GM12878 (cell line): Measurements from ENCODE around the gene PRDM1. TPM values are rescaled to one million over a fixed set of nuclear protein-coding genes. Genes with fewer than 3 reads are reported as not detected.

Experiments used
- ATAC-seq: fragments of 200-7000 bp; cut with Tn5 transposase; 3 replicates; pipeline ENCODE4 v1.9.1; 2020; ENCODE audit warnings: mild to moderate bottlenecking, moderate library complexity
- BruUV-seq: library from RNA; stranded (reverse); fragments of 400-500 nt; replicated peaks from 2 replicates; lab custom pipeline; 2021; lab: Mats Ljungman, UMichigan
- CTCF ChIA-PET: fragments of 300-600 bp; sonication (Branson Sonifier 250); formaldehyde crosslinking; extraction: SDS; loops from one replicate; lab custom pipeline; 2021; ENCODE audit warnings: inconsistent platforms; lab: Yijun Ruan, JAX
- POLR2A ChIA-PET: fragments of 350-600 bp; formaldehyde crosslinking; extraction: SDS; loops from one replicate; lab custom pipeline; 2021; ENCODE audit warnings: inconsistent platforms; lab: Charles Lee
- RAD21 ChIA-PET: fragments of 300-600 bp; sonication (Branson Sonifier 250); formaldehyde crosslinking; loops from one replicate; lab custom pipeline; 2023; ENCODE audit warnings: antibody characterized with exemption; ENCODE audit not compliant: unreplicated experiment; lab: Charles Lee
- SMC1A ChIA-PET: fragments of 300-600 bp; sonication (Branson Sonifier 250); formaldehyde crosslinking; loops from one replicate; lab custom pipeline; 2023; ENCODE audit not compliant: unreplicated experiment, uncharacterized antibody; lab: Charles Lee
- DNase-seq: peaks from one replicate; pipeline ENCODE4 v3.0.0-alpha.2; 2011; ENCODE audit warnings: low read depth, low spot score
- FAIRE-seq: peaks from 3 replicates; lab custom pipeline; 2011; peaks lifted over from hg19 to GRCh38; lab: Jason Lieb, UNC
- H2AFZ ChIP-seq: 2 replicates; pipeline ENCODE4 v1.6.0; 2011; ENCODE audit warnings: low read depth, low read length, control low read depth; ENCODE audit not compliant: control insufficient read depth
- H3K27ac ChIP-seq: 2 replicates; pipeline ENCODE4 v1.5.1; 2011; ENCODE audit warnings: control low read depth; ENCODE audit not compliant: control insufficient read depth, insufficient read depth
- H3K27me3 ChIP-seq, 2 experiments: replicated peaks in 1 of 2; 2 replicates each; pipeline versions ENCODE4 v1.6.0 to v1.6.1; 2011; ENCODE audit warnings: low read length in 1 of 2; ENCODE audit not compliant: control insufficient read depth in 2 of 2, insufficient read depth in 2 of 2
- H3K36me3 ChIP-seq, 2 experiments: 2 replicates each; pipeline ENCODE4 v1.5.1; 2011; ENCODE audit warnings: low read length in 1 of 2; ENCODE audit not compliant: control insufficient read depth in 2 of 2, insufficient read depth in 2 of 2
- H3K4me1 ChIP-seq: 2 replicates; pipeline ENCODE4 v1.6.1; 2011; ENCODE audit warnings: mild to moderate bottlenecking, low read length, moderate library complexity, mixed read lengths; ENCODE audit not compliant: control insufficient read depth, insufficient read depth
- H3K4me2 ChIP-seq: 2 replicates; pipeline ENCODE4 v1.6.0; 2011; ENCODE audit warnings: control low read depth; ENCODE audit not compliant: control insufficient read depth, insufficient read depth
- H3K4me3 ChIP-seq: fragments of 200-600 bp; sonication (generic); 2 replicates; pipeline ENCODE4 v1.5.1; 2016
- H3K79me2 ChIP-seq: 2 replicates; pipeline ENCODE4 v1.6.0; 2011; ENCODE audit warnings: low read length; ENCODE audit not compliant: control insufficient read depth, insufficient read depth
- H3K9ac ChIP-seq: 2 replicates; pipeline ENCODE4 v1.8.0; 2011; ENCODE audit warnings: low read length, control low read depth, mixed read lengths; ENCODE audit not compliant: control insufficient read depth, insufficient read depth
- H3K9me3 ChIP-seq: replicated peaks from 3 replicates; pipeline ENCODE4 v1.5.1; 2011; ENCODE audit warnings: mild to moderate bottlenecking, low read length; ENCODE audit not compliant: control insufficient read depth, insufficient read depth
- H4K20me1 ChIP-seq: 2 replicates; pipeline ENCODE4 v1.6.0; 2011; ENCODE audit not compliant: control insufficient read depth, insufficient read depth
- BMI1 ChIP-seq: fragments of 450-650 bp; IDR thresholded peaks from 2 replicates; pipeline ENCODE4 v1.6.1; 2016; ENCODE audit warnings: mild to moderate bottlenecking, moderate library complexity, borderline replicate concordance
- DPF2 ChIP-seq: fragments of 450-650 bp; IDR thresholded peaks from 2 replicates; pipeline ENCODE4 v1.6.1; 2017; ENCODE audit warnings: mild to moderate bottlenecking
- FOXK2 ChIP-seq: fragments of 450-650 bp; IDR thresholded peaks from 2 replicates; pipeline ENCODE4 v1.6.1; 2017; ENCODE audit warnings: mild to moderate bottlenecking, moderate library complexity
- POLR2AphosphoS5 ChIP-seq: IDR thresholded peaks from 2 replicates; pipeline ENCODE4 v1.6.1; 2011; ENCODE audit warnings: mild to moderate bottlenecking, low read length, inconsistent platforms
- RELA ChIP-seq: fragments of 450-650 bp; IDR thresholded peaks from 2 replicates; pipeline ENCODE4 v1.8.0; 2014; ENCODE audit warnings: borderline replicate concordance; ENCODE audit not compliant: partially characterized antibody
- SPI1 ChIP-seq: IDR thresholded peaks from 2 replicates; pipeline ENCODE4 v1.6.1; 2011; ENCODE audit warnings: low read depth, mild to moderate bottlenecking, low read length, moderate library complexity, borderline replicate concordance; ENCODE audit not compliant: insufficient read depth
- WGBS: methylation state at CpG from one replicate; pipeline ENCODE4 v1.1.6; 2016; ENCODE audit warnings: low lambda C conversion rate; ENCODE audit not compliant: insufficient replicate concordance, insufficient coverage; ENCODE audit errors: missing lambda C conversion rate; 5-methylcytosine and 5-hydroxymethylcytosine counted together
- in situ Hi-C: fragments of 300-500 bp; cut with MboI; formaldehyde crosslinking; loops from 9 replicates; pipeline ENCODE4 v1.14.3; 2018; ENCODE audit warnings: mixed read lengths
- intact Hi-C: fragments of 100-400 bp; cut with micrococcal nuclease; formaldehyde crosslinking; loops from one replicate; pipeline ENCODE4 v1.14.2; 2022; ENCODE audit not compliant: unreplicated experiment
- polyA plus RNA-seq, 11 experiments: library from polyadenylated mRNA; depleted of rRNA in 4 of 11; unstranded in 6 of 11; stranded (reverse) in 5 of 11; fragments of >200 nt; fragmentation: Nextera tagmentation in 4 of 11; fragmentation: Illumina TruSeq in 1 of 11; extraction: Ambion mirVana in 4 of 11; extraction: Trizol in 1 of 11; gene quantifications; 1 replicate in 1 of 11; 2 replicates in 10 of 11; pipeline versions ENCODE4 v1.2.1 to v1.2.3, GENCODE V29; 2011 to 2016; ENCODE audit warnings: inconsistent platforms in 2 of 11, missing spikeins in 2 of 11, low read depth in 1 of 11
- total RNA-seq, 4 experiments: library from RNA; depleted of rRNA in 3 of 4; stranded (reverse); fragments of >200 nt in 3 of 4; fragmentation: Illumina TruSeq in 1 of 4; extraction: Trizol in 1 of 4; gene quantifications; 2 replicates each; pipeline versions ENCODE4 v1.2.1 to v1.2.3, GENCODE V29; 2013 to 2021

Gene PRDM1
- total and polyA plus RNA-seq, 10 of the 15 experiments (the other 5 are each of a cell fraction or from before 2014, with no cell fraction given), result 1.9 to 15.8 (median 4.1) TPM

- Histone ChIP-seq H3K4me3 (no peak overlapping the region), H3K4me1 (peaks cover 37% of the 10 kb centered on the region), H3K27me3 (peaks cover 0 to 4% of the 10 kb centered on the region in 2 experiments; a peak in 1 of 4 replicates), H3K4me2 (no peak overlapping the region), H3K9me3 (no peaks in the 10 kb centered on the region; the same call in 2 of the 3 replicates), H4K20me1 (no peaks in the 10 kb centered on the region), H3K36me3 (no peaks in the 10 kb centered on the region), H3K79me2 (no peaks in the 10 kb centered on the region), H3K9ac (no peak overlapping the region), H2AFZ (no peak overlapping the region), H3K27ac (no peak overlapping the region)
- TF ChIP-seq POLR2AphosphoS5 (no peak), RELA (no peak), SPI1 (peak; percentile 43; the same call in 1 of the 2 replicates), BMI1 (no peak), DPF2 (no peak), FOXK2 (no peak)
- WGBS, result 53% methylated on average over 4 of the region's 4 CpGs
- DNase-seq (no peak), ATAC-seq (no peak), FAIRE-seq (no peak)
- in situ Hi-C loops, result no loop called here
- no TSS peak for BruUV-seq
- SMC1A ChIA-PET, result interaction anchor here (0.9 to 1.7 kb wide), 13 partner anchors 9 to 133 kb away, joined by 3 to 6 read pairs (median 4); no protein-coding TSS in a partner anchor
- POLR2A ChIA-PET, result interaction anchor here (0.5 kb wide), 1 partner anchor 10 kb away, joined by 4 read pairs; no protein-coding TSS in a partner anchor
- intact Hi-C loops, result no loop called here
- RAD21 ChIA-PET, result interaction anchor here (0.9 to 1.3 kb wide), 3 partner anchors 12 to 100 kb away, joined by 3 read pairs; no protein-coding TSS in a partner anchor
- CTCF ChIA-PET, result interaction anchor here (1.0 to 1.9 kb wide), 2 partner anchors 12 to 58 kb away, joined by 5 read pairs; no protein-coding TSS in a partner anchor
These were observed 37.9 kb downstream of the PRDM1 start for GRCh38 chr6:106124015-106124414.
